Muscle layer of colon (tissue), 2 donors: Measurements from ENCODE around the gene TUSC2.

Experiments used
- H3K27ac ChIP-seq: one replicate; pipeline ENCODE4 v1.7.0; 2013; ENCODE audit warnings: low read depth, mild to moderate bottlenecking, low read length, moderate library complexity
- H3K27me3 ChIP-seq, 2 donors: one replicate each; pipeline ENCODE4 v1.7.0; 2013; ENCODE audit warnings: low read length in 2 of 2, mild to moderate bottlenecking in 2 of 2; ENCODE audit not compliant: insufficient read depth in 2 of 2, control insufficient read depth in 1 of 2
- H3K36me3 ChIP-seq: one replicate; pipeline ENCODE4 v1.7.0; 2013; ENCODE audit warnings: mild to moderate bottlenecking, low read length; ENCODE audit not compliant: insufficient read depth
- H3K4me1 ChIP-seq: one replicate; pipeline ENCODE4 v1.7.0; 2013; ENCODE audit warnings: mild to moderate bottlenecking, low read length; ENCODE audit not compliant: insufficient read depth
- H3K4me3 ChIP-seq, 2 donors: one replicate each; pipeline ENCODE4 v1.7.0; 2013; ENCODE audit warnings: low read length in 2 of 2, low read depth in 1 of 2, mild to moderate bottlenecking in 1 of 2, moderate library complexity in 1 of 2
- H3K9ac ChIP-seq: one replicate; pipeline ENCODE4 v1.7.0; 2013; ENCODE audit warnings: low read length
- H3K9me3 ChIP-seq: one replicate; pipeline ENCODE4 v1.7.0; 2013; ENCODE audit warnings: mild to moderate bottlenecking, low read length
- donor health status: abdominal sarcoma.
- donor health status: Adenocarcinoma of cecum.

The TUSC2 gene

DNA sequence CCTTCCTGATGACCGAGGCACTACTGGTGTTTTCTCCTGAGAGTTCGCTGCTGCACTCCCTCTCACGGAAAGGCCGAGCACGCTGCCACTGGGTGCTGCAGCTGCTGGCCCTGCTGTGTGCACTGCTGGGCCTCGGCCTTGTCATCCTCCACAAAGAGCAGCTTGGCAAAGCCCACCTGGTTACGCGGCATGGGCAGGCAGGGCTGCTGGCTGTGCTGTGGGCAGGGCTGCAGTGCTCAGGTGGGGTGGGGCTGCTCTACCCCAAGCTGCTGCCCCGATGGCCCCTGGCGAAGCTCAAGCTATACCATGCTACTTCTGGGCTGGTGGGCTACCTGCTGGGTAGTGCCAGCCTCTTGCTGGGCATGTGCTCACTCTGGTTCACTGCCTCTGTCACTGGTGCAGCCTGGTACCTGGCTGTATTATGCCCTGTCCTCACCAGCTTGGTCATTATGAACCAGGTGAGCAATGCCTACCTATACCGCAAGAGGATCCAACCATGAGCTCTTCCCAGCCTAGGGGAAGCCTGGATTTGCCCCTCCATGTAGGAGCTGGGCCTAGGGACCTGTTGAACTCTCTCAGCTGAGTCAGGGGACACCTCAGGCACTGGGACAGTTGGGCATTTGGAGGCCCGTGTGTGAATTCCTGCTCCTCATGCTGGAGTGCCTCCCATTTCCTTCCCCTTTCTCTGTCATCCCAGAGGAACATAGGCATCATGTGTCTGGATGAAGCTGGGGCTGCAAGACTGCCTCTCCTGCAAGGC, 25.4 kb upstream of the TUSC2 start:
- H3K4me3 ChIP-seq: no peak overlapping the region
- H3K27ac ChIP-seq: no peak overlapping the region
- no peaks in the 10 kb centered on the region for H3K9me3 ChIP-seq
- H3K27me3 ChIP-seq: no peaks in the 10 kb centered on the region
- H3K36me3 ChIP-seq: peaks cover 59% of the 10 kb centered on the region
- H3K4me1 ChIP-seq: peaks cover 53% of the 10 kb centered on the region
- no peak overlapping the region for H3K9ac ChIP-seq

DNA sequence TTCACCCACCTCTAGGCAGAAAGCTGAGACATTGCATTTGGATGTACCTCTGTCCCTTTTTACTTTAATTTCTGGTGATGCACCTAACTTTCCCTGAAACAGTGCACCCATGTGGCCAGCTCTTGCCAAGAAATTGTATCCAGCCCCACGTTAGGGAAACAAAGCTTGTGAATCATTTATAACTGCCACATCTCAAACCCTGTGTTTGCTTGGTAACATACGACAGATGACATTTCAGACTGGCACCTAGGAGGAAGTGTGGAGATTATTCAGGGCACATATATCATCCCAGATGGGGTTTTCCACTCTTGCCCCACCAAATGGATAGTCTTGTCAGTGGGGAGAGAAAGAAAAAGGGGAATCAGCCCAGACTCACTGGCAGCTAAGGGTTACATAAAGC, 24.8 kb upstream of the TUSC2 start:
- Histone ChIP-seq H3K4me1 (peaks cover 47% of the 10 kb centered on the region), H3K9ac (no peak overlapping the region), H3K27me3 (no peaks in the 10 kb centered on the region), H3K27ac (no peak overlapping the region), H3K4me3 (no peak overlapping the region), H3K9me3 (no peaks in the 10 kb centered on the region), H3K36me3 (peaks cover 59% of the 10 kb centered on the region)

DNA sequence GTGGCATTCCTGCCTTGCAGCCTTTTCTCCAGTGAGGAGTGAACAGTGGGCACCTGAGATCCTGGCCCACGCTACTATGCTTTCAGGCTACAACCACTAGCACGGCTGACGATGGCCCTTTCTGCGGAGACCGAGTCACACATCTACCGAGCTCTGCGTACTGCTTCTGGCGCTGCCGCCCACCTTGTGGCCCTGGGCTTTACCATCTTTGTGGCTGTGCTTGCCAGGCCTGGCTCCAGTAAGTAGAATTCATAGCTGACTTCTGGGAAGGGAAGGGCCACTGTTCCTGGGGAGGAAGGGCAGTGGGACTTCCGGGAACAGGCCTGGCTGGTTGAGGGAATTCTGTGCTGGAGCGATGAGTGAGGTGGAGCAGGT, 23.3 kb upstream of the TUSC2 start:
- Histone ChIP-seq H3K27ac (peak overlapping the region; percentile 43), H3K27me3 (no peaks in the 10 kb centered on the region), H3K36me3 (peaks cover 45% of the 10 kb centered on the region), H3K9ac (peak overlapping the region; percentile 71), H3K9me3 (no peaks in the 10 kb centered on the region), H3K4me3 (peak overlapping the region; percentile 66 to 91), H3K4me1 (peaks cover 32% of the 10 kb centered on the region)

GRCh38 chr3:50350527-50351322, 22.7 kb upstream of the TUSC2 start, which contains the start of the genes CYB561D2 and NPRL2:
TSS of gene CYB561D2 (plus strand) at chr3:50350862. CDS start at chr3:50351434, 572 bp downstream.
TSS of gene NPRL2 (minus strand) at chr3:50350775. CDS start at chr3:50350652, 123 bp downstream.
- Histone ChIP-seq H3K27ac (peak within 1 kb of the TSS; percentile 43), H3K4me3 (peak within 1 kb of the TSS; percentile 66 to 91), H3K9ac (peak within 1 kb of the TSS; percentile 71), H3K27me3 (no peaks in the 10 kb centered on the region), H3K9me3 (no peaks in the 10 kb centered on the region), H3K36me3 (peaks cover 39% of the 10 kb centered on the region), H3K4me1 (peaks cover 29% of the 10 kb centered on the region)

GRCh38 chr3:50350213-50350526, 22.1 kb upstream of the TUSC2 start:
- peak overlapping the region; percentile 66 to 91 for H3K4me3 ChIP-seq
- H3K27me3 ChIP-seq: no peaks in the 10 kb centered on the region
- H3K36me3 ChIP-seq: peaks cover 33% of the 10 kb centered on the region
- H3K9me3 ChIP-seq: no peaks in the 10 kb centered on the region
- peak overlapping the region; percentile 43 for H3K27ac ChIP-seq
- peak overlapping the region; percentile 71 for H3K9ac ChIP-seq
- H3K4me1 ChIP-seq: peaks cover 31% of the 10 kb centered on the region

- no peaks in the 10 kb centered on the region for H3K9me3 ChIP-seq
- H3K4me3 ChIP-seq: no peak overlapping the region
- no peaks in the 10 kb centered on the region for H3K27me3 ChIP-seq
- no peak overlapping the region for H3K27ac ChIP-seq
- no peak overlapping the region for H3K9ac ChIP-seq
- H3K36me3 ChIP-seq: peaks cover 10% of the 10 kb centered on the region
- peaks cover 34% of the 10 kb centered on the region for H3K4me1 ChIP-seq
Measured at GRCh38 chr3:50347187-50347813, 19.3 kb upstream of the TUSC2 start.

DNA sequence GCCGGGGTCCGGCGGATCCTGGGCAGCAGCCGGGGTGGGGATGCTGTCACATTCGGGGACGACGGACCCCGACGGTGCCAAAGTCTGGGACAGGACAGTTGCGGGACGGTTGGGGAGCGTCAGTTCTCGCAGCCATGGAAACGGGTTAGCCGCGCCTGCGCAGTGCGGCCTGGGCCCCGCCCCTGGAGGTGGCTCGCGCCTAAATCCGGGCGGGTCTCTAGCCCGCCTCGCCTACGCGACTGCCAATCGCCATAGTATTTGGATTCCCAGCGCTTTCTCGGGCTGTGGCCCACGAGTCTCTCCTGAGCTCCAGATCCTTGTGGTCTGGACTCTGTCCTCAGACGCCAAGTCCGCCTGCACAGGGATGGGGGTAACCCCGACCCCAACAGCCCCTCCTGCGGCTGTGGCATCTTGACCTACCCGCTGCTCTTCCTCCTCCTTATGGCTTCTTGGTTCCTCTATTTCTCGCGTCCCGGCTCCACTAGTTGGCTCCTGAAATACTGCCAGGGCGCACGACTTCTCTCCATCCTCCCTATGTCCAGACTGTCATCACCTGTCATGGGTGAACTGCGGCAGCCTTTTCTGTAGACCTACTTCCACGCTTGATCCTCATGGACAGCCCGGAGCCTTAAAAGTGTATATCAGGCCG, 17.7 kb upstream of the TUSC2 start, which contains the start of gene ZMYND10:
TSS of gene ZMYND10 (minus strand) at position 147 of the 649 bp plus-strand sequence. CDS start 153 bp downstream, outside the sequence.
- Histone ChIP-seq H3K9me3 (no peaks in the 10 kb centered on the region), H3K4me1 (peaks cover 33% of the 10 kb centered on the region), H3K27me3 (no peaks in the 10 kb centered on the region), H3K4me3 (peak within 1 kb of the TSS; percentile 38 to 59), H3K27ac (no peak within 1 kb of the TSS), H3K9ac (no peak within 1 kb of the TSS), H3K36me3 (peaks cover 10% of the 10 kb centered on the region)

DNA sequence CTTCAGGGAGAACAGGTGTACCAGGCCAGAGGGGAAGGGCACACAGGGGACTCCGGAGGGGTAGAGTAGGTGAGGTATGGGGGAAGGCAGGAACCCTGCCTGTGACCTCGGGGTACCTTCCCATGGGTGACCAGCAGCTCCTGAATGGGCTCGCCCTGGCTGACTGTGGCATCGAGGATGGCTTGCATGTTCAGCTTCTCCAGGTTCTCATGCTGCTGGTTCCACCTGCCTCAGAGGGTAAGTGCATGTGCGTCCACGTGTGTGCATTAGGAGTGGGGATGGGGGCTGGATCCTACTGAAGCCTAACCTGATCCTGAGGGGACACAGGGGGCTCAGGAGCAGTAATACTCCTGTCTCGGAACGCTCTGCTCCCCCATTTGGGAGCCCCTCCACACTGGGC, 17.0 kb upstream of the TUSC2 start:
- Histone ChIP-seq H3K4me1 (peaks cover 33% of the 10 kb centered on the region), H3K4me3 (peak overlapping the region; percentile 38 to 59), H3K27me3 (no peaks in the 10 kb centered on the region), H3K36me3 (peaks cover 10% of the 10 kb centered on the region), H3K27ac (no peak overlapping the region), H3K9me3 (no peaks in the 10 kb centered on the region), H3K9ac (no peak overlapping the region)

DNA sequence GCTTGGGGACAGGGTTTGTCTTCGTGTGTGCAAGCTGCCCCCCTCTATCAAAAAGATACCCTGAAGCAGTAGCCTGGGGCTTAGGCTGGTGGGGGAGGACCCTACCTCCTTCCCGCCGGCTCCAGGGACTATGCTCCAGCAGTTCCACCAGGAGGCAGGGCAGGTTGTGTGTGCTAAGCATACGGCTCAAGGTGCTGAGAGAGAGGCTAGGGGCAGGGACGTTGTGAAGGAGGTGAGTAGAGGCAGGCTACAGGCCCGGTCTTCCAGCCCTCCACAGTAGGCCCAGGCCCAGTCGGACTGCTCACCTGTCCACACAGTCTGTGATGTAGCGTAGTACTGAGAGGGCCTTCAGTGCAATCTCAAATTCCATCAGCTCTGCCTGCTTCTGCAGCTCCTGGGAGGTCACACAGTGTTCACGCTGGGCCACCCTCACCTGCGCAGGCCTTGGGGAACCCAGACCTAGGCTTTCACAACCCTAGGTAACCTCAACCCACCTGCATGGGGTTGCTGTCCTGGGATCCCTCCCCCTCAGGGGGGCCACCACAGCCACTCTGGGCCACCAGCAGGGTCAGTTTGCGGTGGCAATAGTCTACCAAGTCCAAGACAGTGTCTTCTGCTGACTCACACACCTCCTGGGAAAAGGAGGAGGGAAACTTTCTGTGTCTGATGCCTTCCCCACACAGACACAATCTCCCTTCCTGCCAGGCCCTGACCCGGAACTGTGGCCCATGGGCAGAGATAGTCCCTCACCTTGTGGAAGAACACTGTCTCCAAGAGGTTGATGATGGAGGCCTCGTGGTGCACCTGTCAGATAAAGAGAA, 15.0 kb upstream of the TUSC2 start:
- H3K4me1 ChIP-seq: peaks cover 34% of the 10 kb centered on the region
- no peaks in the 10 kb centered on the region for H3K36me3 ChIP-seq
- H3K9me3 ChIP-seq: no peaks in the 10 kb centered on the region
- no peaks in the 10 kb centered on the region for H3K27me3 ChIP-seq
- H3K27ac ChIP-seq: no peak overlapping the region
- H3K9ac ChIP-seq: no peak overlapping the region
- no peak overlapping the region for H3K4me3 ChIP-seq

DNA sequence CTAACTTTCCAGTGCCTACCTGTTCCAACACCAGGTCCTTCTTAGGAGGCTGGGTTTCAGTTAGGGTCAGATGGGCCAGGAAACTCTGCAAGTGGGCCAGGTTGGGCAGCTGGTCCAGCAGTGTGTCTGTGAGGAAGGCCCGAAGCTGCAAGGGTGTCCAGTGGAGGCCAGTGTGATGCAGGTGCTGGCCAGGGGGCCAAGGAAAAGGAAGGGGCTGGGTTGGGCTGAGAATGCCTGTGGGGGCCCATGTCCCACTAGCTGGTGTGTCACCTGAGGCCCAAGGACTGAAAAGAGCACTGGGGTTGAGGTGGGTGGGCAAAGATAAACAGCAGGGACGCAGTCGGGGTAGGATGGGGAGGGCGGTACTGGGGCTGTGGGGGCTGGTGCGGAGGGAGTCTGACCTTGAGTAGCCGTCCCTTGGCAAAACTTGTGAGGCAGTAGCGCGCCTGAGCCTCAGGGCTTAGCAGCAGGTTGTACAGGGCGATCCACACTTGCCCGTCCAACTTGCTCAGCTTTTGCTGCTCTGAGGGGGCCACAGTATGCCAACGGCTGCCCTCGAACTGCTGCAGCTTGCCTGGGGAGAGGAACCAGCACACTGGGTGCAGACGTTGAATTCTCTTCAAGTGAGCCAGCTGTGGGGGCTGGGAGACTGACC, 14.1 kb upstream of the TUSC2 start:
- no peak overlapping the region for H3K27ac ChIP-seq
- H3K36me3 ChIP-seq: no peaks in the 10 kb centered on the region
- H3K27me3 ChIP-seq: no peaks in the 10 kb centered on the region
- no peaks in the 10 kb centered on the region for H3K9me3 ChIP-seq
- H3K4me3 ChIP-seq: no peak overlapping the region
- H3K4me1 ChIP-seq: peaks cover 36% of the 10 kb centered on the region
- no peak overlapping the region for H3K9ac ChIP-seq
